B cell (primary cell): ENCODE measurements around the gene TMEM255B. TPM values are rescaled to one million over a fixed set of nuclear protein-coding genes. Genes with fewer than 3 reads are reported as not detected.

Source experiments
- ATAC-seq: fragments of 200-7000 bp; cut with Tn5 transposase; one replicate; pipeline ENCODE4 v1.10.0; 2021; ENCODE audit warnings: low read depth, mild to moderate bottlenecking, moderate number of reproducible peaks, moderate library complexity
- CTCF ChIA-PET: fragments of 350-600 bp; sonication (Branson Sonifier 250); formaldehyde crosslinking; loops from one replicate; lab custom pipeline; 2021; ENCODE audit warnings: antibody characterized with exemption, inconsistent platforms; lab: Charles Lee
- POLR2A ChIA-PET: fragments of 350-600 bp; sonication (Branson Sonifier 250); formaldehyde crosslinking; loops from one replicate; lab custom pipeline; 2021; ENCODE audit warnings: antibody characterized with exemption; lab: Charles Lee
- DNase-seq: peaks from one replicate; pipeline ENCODE4 v3.0.0; 2013
- H2AFZ ChIP-seq: 2 replicates; pipeline ENCODE4 v1.6.1; 2012; ENCODE audit warnings: mild to moderate bottlenecking, low read depth, low read length; ENCODE audit not compliant: insufficient read depth, poor library complexity, severe bottlenecking
- H3K27ac ChIP-seq, 2 donors: 1 replicate in 1 of 2; 2 replicates in 1 of 2; pipeline ENCODE4 v1.5.1; 2012 to 2013; ENCODE audit warnings: low read length in 2 of 2, mild to moderate bottlenecking in 2 of 2, moderate library complexity in 1 of 2
- H3K27me3 ChIP-seq, 4 experiments: fragments of 200-600 bp in 1 of 4; sonication (generic) in 1 of 4; replicated peaks in 1 of 4; 1 replicate in 2 of 4; 2 replicates in 2 of 4; pipeline versions ENCODE4 v1.6.1 to v1.7.0; 2013 to 2016; ENCODE audit warnings: low read length in 3 of 4, mild to moderate bottlenecking in 2 of 4, mixed read lengths in 1 of 4, moderate library complexity in 1 of 4; ENCODE audit not compliant: insufficient read depth in 4 of 4, control insufficient read depth in 3 of 4; ENCODE audit errors: control extremely low read depth in 1 of 4
- H3K36me3 ChIP-seq, 2 experiments: replicated peaks in 1 of 2; 1 replicate in 1 of 2; 2 replicates in 1 of 2; pipeline versions ENCODE4 v1.6.1 to v1.7.1; 2013; ENCODE audit warnings: low read length in 1 of 2; ENCODE audit not compliant: insufficient read depth in 2 of 2, control insufficient read depth in 1 of 2; ENCODE audit errors: control extremely low read depth in 1 of 2, extremely low read depth in 1 of 2
- H3K4me1 ChIP-seq, 2 donors: fragments of 200-600 bp in 1 of 2; sonication (generic) in 1 of 2; 1 replicate in 1 of 2; 2 replicates in 1 of 2; pipeline versions ENCODE4 v1.5.1 to v1.6.1; 2013 to 2017; ENCODE audit warnings: low read length in 2 of 2; ENCODE audit not compliant: control insufficient read depth in 2 of 2, insufficient read depth in 2 of 2
- H3K4me2 ChIP-seq: replicated peaks from 2 replicates; pipeline ENCODE3; 2012; ENCODE audit warnings: mild to moderate bottlenecking, low read depth, low read length; ENCODE audit not compliant: poor library complexity, severe bottlenecking
- H3K4me3 ChIP-seq, 5 experiments: fragments of 200-600 bp in 1 of 5; sonication (generic) in 1 of 5; 1 replicate in 3 of 5; 2 replicates in 2 of 5; pipeline versions ENCODE4 v1.5.1 to v1.7.0; 2011 to 2016; ENCODE audit warnings: low read length in 4 of 5, mild to moderate bottlenecking in 4 of 5, low read depth in 2 of 5, control low read depth in 1 of 5, moderate library complexity in 1 of 5; ENCODE audit not compliant: insufficient read depth in 1 of 5; ENCODE audit errors: control extremely low read depth in 1 of 5, extremely low read depth in 1 of 5
- H3K79me2 ChIP-seq: fragments of 200-600 bp; sonication (generic); one replicate; pipeline ENCODE4 v1.6.0; 2016; ENCODE audit warnings: low read length; ENCODE audit not compliant: control insufficient read depth, insufficient read depth
- H3K9ac ChIP-seq: fragments of 200-600 bp; sonication (generic); 2 replicates; pipeline ENCODE4 v1.6.1; 2017; ENCODE audit warnings: mild to moderate bottlenecking, low read length, moderate library complexity
- H3K9me3 ChIP-seq, 3 donors: one replicate each; pipeline versions ENCODE4 v1.6.1 to v1.7.1; 2013; ENCODE audit warnings: low read length in 2 of 3; ENCODE audit not compliant: control insufficient read depth in 2 of 3, insufficient read depth in 1 of 3; ENCODE audit errors: control extremely low read depth in 1 of 3
- H4K20me1 ChIP-seq: 2 replicates; pipeline ENCODE4 v1.6.0; 2012; ENCODE audit warnings: mild to moderate bottlenecking, low read length; ENCODE audit not compliant: insufficient read depth, control insufficient read depth, poor library complexity, severe bottlenecking
- H3K27ac Mint-ChIP-seq: one replicate; pipeline ENCODE4 v1.8.0; 2021; ENCODE audit warnings: mixed read lengths
- H3K27me3 Mint-ChIP-seq: one replicate; pipeline ENCODE4 v1.8.0; 2021; ENCODE audit warnings: mixed read lengths
- H3K4me1 Mint-ChIP-seq: one replicate; pipeline ENCODE4 v1.8.0; 2021; ENCODE audit warnings: mixed read lengths
- H3K4me3 Mint-ChIP-seq: one replicate; pipeline ENCODE4 v1.8.0; 2021; ENCODE audit warnings: mixed read lengths
- H3K9me3 Mint-ChIP-seq: one replicate; pipeline ENCODE4 v1.8.0; 2022; ENCODE audit warnings: mixed read lengths; ENCODE audit not compliant: insufficient read depth
- CTCF ChIP-seq: fragments of 200-600 bp; IDR thresholded peaks from one replicate; pipeline ENCODE4 v1.8.0; 2022; ENCODE audit warnings: antibody characterized with exemption, mild to moderate bottlenecking
- EZH2 ChIP-seq: IDR thresholded peaks from 2 replicates; pipeline ENCODE4 v1.6.1; 2012; ENCODE audit warnings: borderline replicate concordance, low read depth, mild to moderate bottlenecking, moderate library complexity, low read length; ENCODE audit not compliant: insufficient read depth, poor library complexity, severe bottlenecking
- WGBS: methylation state at CpG from one replicate; pipeline ENCODE4 v1.1.5; 2013; ENCODE audit warnings: missing lambda C conversion rate; ENCODE audit not compliant: insufficient coverage; 5-methylcytosine and 5-hydroxymethylcytosine counted together
- intact Hi-C: fragments of 100-400 bp; cut with micrococcal nuclease; formaldehyde crosslinking; loops from one replicate; pipeline ENCODE4 v1.10.0; 2022
- polyA plus RNA-seq: library from polyadenylated mRNA; depleted of rRNA; stranded (reverse); fragments of >200 nt; gene quantifications from 2 replicates; pipeline ENCODE4 v1.2.3, GENCODE V29; 2012
- total RNA-seq, 2 donors: library from RNA; stranded (reverse); fragments of 120-200 nt in 1 of 2; gene quantifications; 1 replicate in 1 of 2; 2 replicates in 1 of 2; pipeline versions ENCODE4 v1.2.3 to v1.2.4, GENCODE V29; 2013 to 2022

The TMEM255B gene
- total and polyA plus RNA-seq, 2 donors (not counting 1 experiment from before 2014, with no cell fraction given): 2.1 to 8.2 TPM

- H3K9me3 Mint-ChIP-seq: peaks cover 5% of the 10 kb centered on the region
- Histone ChIP-seq H3K9ac (no peak overlapping the region), H3K4me1 (peaks cover 0 to 8% of the 10 kb centered on the region in 2 donors), H3K4me2 (no peak overlapping the region), H3K27ac (no peak overlapping the region), H3K27me3 (peaks cover 0 to 42% (median 11%) of the 10 kb centered on the region in 4 experiments), H3K36me3 (no peaks in the 10 kb centered on the region), H3K79me2 (no peaks in the 10 kb centered on the region), H3K4me3 (no peak overlapping the region), H2AFZ (no peak overlapping the region), H4K20me1 (no peaks in the 10 kb centered on the region), H3K9me3 (peaks cover 0 to 21% (median 0%) of the 10 kb centered on the region in 3 donors)
- intact Hi-C loops: no loop called here
- TF ChIP-seq CTCF: no peak
- TF ChIP-seq EZH2: no peak
- POLR2A ChIA-PET: no interaction called here
- no peak overlapping the region for H3K4me3 Mint-ChIP-seq
- H3K27ac Mint-ChIP-seq: no peak overlapping the region
- DNase-seq: no peak
- CTCF ChIA-PET: no interaction called here
- H3K27me3 Mint-ChIP-seq: peaks cover 31% of the 10 kb centered on the region
- 67% methylated on average over 32 of the region's 33 CpGs for WGBS
- peaks cover 6% of the 10 kb centered on the region for H3K4me1 Mint-ChIP-seq
- no peak for ATAC-seq
These were observed 96.2 kb downstream of the TMEM255B start for GRCh38 chr13:113855012-113855921.
